CD14-positive monocyte (primary cell): ENCODE data around the gene SLC17A7. TPM values are rescaled to one million over a fixed set of nuclear protein-coding genes. Genes with fewer than 3 reads are reported as not detected.

Experiments used
- DNase-seq, 3 donors: peaks; one replicate each; pipeline ENCODE4 v3.0.0-alpha.2; 2011 to 2022
- H2AFZ ChIP-seq: 2 replicates; pipeline ENCODE4 v1.6.0; 2012; ENCODE audit warnings: mild to moderate bottlenecking, low read depth, low read length, inconsistent platforms; ENCODE audit not compliant: insufficient read depth, poor library complexity, severe bottlenecking
- H3K27ac ChIP-seq, 2 donors: 1 replicate in 1 of 2; 2 replicates in 1 of 2; pipeline ENCODE4 v1.5.1; 2012 to 2013; ENCODE audit warnings: low read length in 2 of 2, control low read depth in 1 of 2, inconsistent platforms in 1 of 2, low read depth in 1 of 2, mild to moderate bottlenecking in 1 of 2
- H3K27me3 ChIP-seq, 2 donors: one replicate each; pipeline versions ENCODE4 v1.6.0 to v1.6.1; 2011 to 2013; ENCODE audit warnings: low read length in 2 of 2; ENCODE audit not compliant: control insufficient read depth in 2 of 2, insufficient read depth in 2 of 2
- H3K36me3 ChIP-seq, 2 donors: replicated peaks in 1 of 2; 1 replicate in 1 of 2; 2 replicates in 1 of 2; pipeline versions ENCODE4 v1.5.1 to v1.6.1; 2012 to 2013; ENCODE audit warnings: low read length in 2 of 2, control low read depth in 1 of 2, inconsistent platforms in 1 of 2, mild to moderate bottlenecking in 1 of 2; ENCODE audit not compliant: insufficient read depth in 2 of 2, control insufficient read depth in 1 of 2
- H3K4me1 ChIP-seq, 2 donors: 1 replicate in 1 of 2; 2 replicates in 1 of 2; pipeline versions ENCODE4 v1.5.1 to v1.6.1; 2012 to 2013; ENCODE audit warnings: low read length in 2 of 2, control low read depth in 1 of 2, inconsistent platforms in 1 of 2, mild to moderate bottlenecking in 1 of 2, moderate library complexity in 1 of 2; ENCODE audit not compliant: insufficient read depth in 2 of 2, control insufficient read depth in 1 of 2
- H3K4me2 ChIP-seq: replicated peaks from 2 replicates; pipeline ENCODE3; 2012; ENCODE audit warnings: low read length, moderate library complexity, mild to moderate bottlenecking; ENCODE audit not compliant: poor library complexity, severe bottlenecking; ENCODE audit errors: extremely low read depth
- H3K4me3 ChIP-seq, 3 experiments: fragments of 200-600 bp in 1 of 3; sonication (generic) in 1 of 3; replicated peaks in 1 of 3; 1 replicate in 2 of 3; 2 replicates in 1 of 3; pipeline ENCODE4 v1.5.1; 2011 to 2013; ENCODE audit warnings: low read length in 3 of 3, mild to moderate bottlenecking in 3 of 3, control low read depth in 2 of 3, low read depth in 2 of 3, inconsistent platforms in 1 of 3, moderate library complexity in 1 of 3
- H3K79me2 ChIP-seq: 2 replicates; pipeline ENCODE4 v1.6.0; 2012; ENCODE audit warnings: mild to moderate bottlenecking, control low read depth, inconsistent platforms, low read length, moderate library complexity; ENCODE audit not compliant: insufficient read depth
- H3K9ac ChIP-seq: 2 replicates; pipeline ENCODE4 v1.6.0; 2017; ENCODE audit warnings: low read length, mild to moderate bottlenecking; ENCODE audit not compliant: insufficient read depth, poor library complexity, severe bottlenecking
- H3K9me3 ChIP-seq, 2 donors: replicated peaks in 1 of 2; 1 replicate in 1 of 2; 2 replicates in 1 of 2; pipeline versions ENCODE4 v1.5.1 to v1.6.1; 2012 to 2013; ENCODE audit warnings: low read length in 2 of 2, control low read depth in 1 of 2; ENCODE audit not compliant: control insufficient read depth in 1 of 2, insufficient read depth in 1 of 2
- H4K20me1 ChIP-seq: 2 replicates; pipeline ENCODE4 v1.6.0; 2012; ENCODE audit warnings: mild to moderate bottlenecking, low read length, control low read depth, moderate library complexity; ENCODE audit not compliant: insufficient read depth
- H3K27ac Mint-ChIP-seq, 7 donors: one replicate each; pipeline ENCODE4 v1.8.0; 2020; ENCODE audit warnings: mild to moderate bottlenecking in 7 of 7, mixed read lengths in 7 of 7, moderate library complexity in 6 of 7, inconsistent platforms in 2 of 7
- H3K27me3 Mint-ChIP-seq, 3 donors: one replicate each; pipeline ENCODE4 v1.8.0; 2021 to 2022; ENCODE audit warnings: low read depth in 3 of 3, mild to moderate bottlenecking in 3 of 3, mixed read lengths in 3 of 3, moderate library complexity in 3 of 3, inconsistent platforms in 1 of 3
- H3K36me3 Mint-ChIP-seq, 2 donors: one replicate each; pipeline ENCODE4 v1.8.0; 2020; ENCODE audit warnings: mixed read lengths in 2 of 2, inconsistent platforms in 1 of 2, mild to moderate bottlenecking in 1 of 2
- H3K4me1 Mint-ChIP-seq: one replicate; pipeline ENCODE4 v1.8.0; 2020; ENCODE audit warnings: mild to moderate bottlenecking, mixed read lengths
- H3K4me3 Mint-ChIP-seq, 2 donors: one replicate each; pipeline ENCODE4 v1.8.0; 2020; ENCODE audit warnings: mild to moderate bottlenecking in 2 of 2, mixed read lengths in 2 of 2, moderate library complexity in 1 of 2
- H3K9me3 Mint-ChIP-seq, 7 donors: one replicate each; pipeline ENCODE4 v1.8.0; 2020 to 2022; ENCODE audit warnings: mixed read lengths in 7 of 7, mild to moderate bottlenecking in 6 of 7, moderate library complexity in 6 of 7, inconsistent platforms in 2 of 7
- CTCF ChIP-seq: fragments of 200-600 bp; IDR thresholded peaks from one replicate; pipeline ENCODE4 v1.8.0; 2022; ENCODE audit warnings: antibody characterized with exemption, mild to moderate bottlenecking
- WGBS: methylation state at CpG from one replicate; pipeline ENCODE4 v1.1.5; 2013; ENCODE audit warnings: missing lambda C conversion rate; ENCODE audit not compliant: insufficient coverage; 5-methylcytosine and 5-hydroxymethylcytosine counted together
- intact Hi-C, 2 donors: fragments of 100-400 bp; cut with micrococcal nuclease; formaldehyde crosslinking; loops; one replicate each; pipeline versions ENCODE4 v1.15.0 to v1.15.1; 2023
- polyA plus RNA-seq, 3 donors: library from polyadenylated mRNA; depleted of rRNA in 1 of 3; unstranded in 2 of 3; stranded (reverse) in 1 of 3; fragments of 300-500 nt in 2 of 3; fragments of >200 nt in 1 of 3; fragmentation: Illumina TruSeq in 2 of 3; gene quantifications; 1 replicate in 2 of 3; 2 replicates in 1 of 3; pipeline ENCODE4 v1.2.3, GENCODE V29; 2012 to 2021

SLC17A7 gene
- polyA plus RNA-seq, 3 donors, result 0.04 to 0.09 TPM; not detected in 1

DNA sequence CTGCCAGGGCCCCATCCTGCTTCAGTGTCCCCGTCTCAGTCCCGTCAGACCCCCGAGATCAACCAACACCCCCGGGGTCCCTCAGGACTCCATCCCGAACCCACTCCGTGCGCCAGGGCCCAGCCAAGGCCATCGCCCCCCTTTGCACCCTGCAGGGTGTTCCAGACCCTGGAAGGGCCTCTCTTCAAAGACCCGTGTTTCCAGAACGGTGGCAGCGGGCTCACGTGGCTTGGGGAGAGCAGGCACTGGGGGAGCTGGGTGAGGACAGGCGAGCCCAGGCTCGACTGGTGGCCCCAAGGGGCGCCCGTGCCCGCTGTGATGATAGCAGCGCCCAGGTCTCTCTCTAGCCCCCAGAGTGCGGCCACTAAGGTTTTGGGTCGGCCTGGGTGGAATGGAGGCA lies 51.9 kb downstream of the SLC17A7 start:
- no peaks in the 10 kb centered on the region for H3K36me3 ChIP-seq
- no peak overlapping the region for H3K4me3 ChIP-seq
- H4K20me1 ChIP-seq, result no peaks in the 10 kb centered on the region
- Mint-ChIP-seq H3K27ac (peak overlapping the region in 1 of 7 donors; percentile 44), H3K4me3 (no peak overlapping the region), H3K27me3 (peaks cover 8 to 23% (median 15%) of the 10 kb centered on the region in 3 donors), H3K4me1 (peaks cover 13% of the 10 kb centered on the region), H3K9me3 (peaks cover 0 to 4% (median 0%) of the 10 kb centered on the region in 7 donors), H3K36me3 (no peaks in the 10 kb centered on the region)
- WGBS, result 95% methylated on average over 20 of the region's 20 CpGs
- DNase-seq, result no peak
- no peaks in the 10 kb centered on the region for H3K27me3 ChIP-seq
- H3K4me1 ChIP-seq, result peaks cover 3 to 5% of the 10 kb centered on the region in 2 donors
- H3K27ac ChIP-seq, result no peak overlapping the region
- no peaks in the 10 kb centered on the region for H3K79me2 ChIP-seq
- H3K9me3 ChIP-seq, result no peaks in the 10 kb centered on the region
- TF ChIP-seq CTCF, result no peak
- no peak overlapping the region for H2AFZ ChIP-seq
- H3K9ac ChIP-seq, result no peak overlapping the region
- H3K4me2 ChIP-seq, result no peak overlapping the region
- intact Hi-C loops, result no loop called here

DNA sequence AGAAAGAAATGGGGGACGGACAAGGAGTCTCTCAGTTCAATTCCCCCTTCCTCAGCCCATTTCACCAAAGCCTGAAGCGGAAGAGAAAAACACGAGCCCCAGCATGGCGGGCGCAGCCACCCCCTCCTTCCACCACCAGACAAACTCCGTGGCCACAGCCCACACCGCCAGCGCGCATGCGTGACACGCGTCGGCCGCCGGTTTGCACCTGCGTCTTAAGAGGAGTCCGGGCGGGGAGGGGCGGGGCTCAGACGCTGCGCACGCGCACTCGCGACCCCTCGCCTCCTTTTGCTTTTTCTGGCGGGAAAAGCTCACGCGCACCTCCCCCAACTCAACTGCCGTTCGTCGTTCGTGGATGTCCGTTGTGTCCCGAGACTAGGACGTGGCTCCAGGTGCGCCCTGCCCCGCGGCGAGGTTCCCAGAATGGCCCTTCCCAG lies 53.4 kb downstream of the SLC17A7 start, which contains the start of gene KASH5:
Gene KASH5 (plus strand): TSS at position 314 of the 437 bp plus-strand sequence. CDS start 2,635 bp downstream, outside the sequence.
- intact Hi-C loops, result no loop called here
- Histone ChIP-seq H3K27me3 (no peaks in the 10 kb centered on the region), H3K27ac (no peak within 1 kb of the TSS), H3K9me3 (no peaks in the 10 kb centered on the region), H3K4me3 (peak within 1 kb of the TSS in 2 of 3 experiments; percentile 42 to 51), H3K4me1 (peaks cover 3 to 5% of the 10 kb centered on the region in 2 donors), H3K79me2 (no peaks in the 10 kb centered on the region), H4K20me1 (no peaks in the 10 kb centered on the region), H3K4me2 (peak within 1 kb of the TSS; percentile 54), H3K9ac (no peak within 1 kb of the TSS), H2AFZ (peak within 1 kb of the TSS; percentile 53), H3K36me3 (no peaks in the 10 kb centered on the region)
- peak; percentile 78 to 84 (median 82) for DNase-seq
- Mint-ChIP-seq H3K9me3 (peaks cover 0 to 7% (median 4%) of the 10 kb centered on the region in 7 donors), H3K27me3 (peaks cover 8 to 23% (median 19%) of the 10 kb centered on the region in 3 donors), H3K4me1 (peaks cover 13% of the 10 kb centered on the region), H3K27ac (peak within 1 kb of the TSS in 4 of 7 donors; percentile 30 to 75 (median 50)), H3K4me3 (peak within 1 kb of the TSS; percentile 59 to 67), H3K36me3 (no peaks in the 10 kb centered on the region)
- no peak for TF ChIP-seq CTCF
- WGBS, result 19% methylated on average over 32 of the region's 40 CpGs
